PC-3 (cell line): Measurements from ENCODE around the gene ZNF746. TPM values are rescaled to one million over a fixed set of nuclear protein-coding genes. Genes with fewer than 3 reads are reported as not detected.

Experiments
- ATAC-seq: fragments of 200-7000 bp; cut with Tn5 transposase; 2 replicates; pipeline ENCODE4 v1.9.1; 2020; ENCODE audit warnings: mild to moderate bottlenecking, moderate library complexity
- Bru-seq: library from RNA; stranded (reverse); fragments of 400-500 nt; gene quantifications from one replicate; lab custom pipeline; 2021; lab: Mats Ljungman, UMichigan
- BruChase-seq, 2 experiments: library from RNA; stranded (reverse); fragments of 400-500 nt; gene quantifications; one replicate each; lab custom pipeline; 2021; lab: Mats Ljungman, UMichigan
- BruUV-seq: library from RNA; stranded (reverse); fragments of 400-500 nt; replicated peaks from 2 replicates; lab custom pipeline; 2021; lab: Mats Ljungman, UMichigan
- CTCF ChIA-PET: fragments of 300-600 bp; sonication (Branson Sonifier 250); formaldehyde crosslinking; loops from one replicate; lab custom pipeline; 2022; ENCODE audit warnings: antibody characterized with exemption; lab: Charles Lee
- POLR2A ChIA-PET: fragments of 300-600 bp; sonication (Branson Sonifier 250); formaldehyde crosslinking; loops from one replicate; lab custom pipeline; 2022; ENCODE audit warnings: antibody characterized with exemption; ENCODE audit not compliant: unreplicated experiment; lab: Charles Lee
- DNase-seq: peaks from one replicate; pipeline ENCODE4 v3.0.0-alpha.2; 2015
- H2AFZ ChIP-seq: fragments of 300-600 bp; sonication (generic); 2 replicates; pipeline ENCODE4 v1.6.0; 2016; ENCODE audit warnings: antibody characterized with exemption, low read length
- H3F3A ChIP-seq: fragments of 300-600 bp; sonication (generic); one replicate; pipeline ENCODE4 v1.6.0; 2017; ENCODE audit warnings: antibody characterized with exemption, low read length, control low read depth, mild to moderate bottlenecking; ENCODE audit not compliant: unreplicated experiment
- H3K27ac ChIP-seq: fragments of 300-600 bp; sonication (generic); 2 replicates; pipeline ENCODE4 v1.5.1; 2016; ENCODE audit warnings: mild to moderate bottlenecking, low read length
- H3K27me3 ChIP-seq: fragments of 300-600 bp; sonication (generic); 2 replicates; pipeline ENCODE4 v1.6.1; 2016; ENCODE audit warnings: low read length, mixed read lengths
- H3K36me3 ChIP-seq: fragments of 300-600 bp; sonication (generic); 2 replicates; pipeline ENCODE4 v1.6.1; 2016; ENCODE audit warnings: low read depth, mixed run types, low read length, mixed read lengths
- H3K4me1 ChIP-seq: fragments of 300-600 bp; sonication (generic); 2 replicates; pipeline ENCODE4 v1.5.1; 2016; ENCODE audit warnings: low read length; ENCODE audit not compliant: insufficient read depth
- H3K4me2 ChIP-seq: fragments of 300-600 bp; sonication (generic); 2 replicates; pipeline ENCODE4 v1.6.0; 2016; ENCODE audit warnings: low read length
- H3K4me3 ChIP-seq: fragments of 300-600 bp; sonication (generic); 2 replicates; pipeline ENCODE4 v1.5.1; 2016; ENCODE audit warnings: mild to moderate bottlenecking, low read length, mixed read lengths
- H3K79me2 ChIP-seq: fragments of 300-600 bp; sonication (generic); 2 replicates; pipeline ENCODE4 v1.6.1; 2017; ENCODE audit warnings: low read length, mixed read lengths
- H3K9ac ChIP-seq: fragments of 300-600 bp; sonication (generic); 2 replicates; pipeline ENCODE4 v1.6.0; 2016; ENCODE audit warnings: mild to moderate bottlenecking, low read length
- H3K9me2 ChIP-seq: fragments of 300-600 bp; sonication (generic); replicated peaks from 2 replicates; pipeline ENCODE4 v1.6.1; 2016; ENCODE audit warnings: mixed run types, low read length, mixed read lengths
- H3K9me3 ChIP-seq: fragments of 300-600 bp; sonication (generic); 2 replicates; pipeline ENCODE4 v1.6.1; 2016; ENCODE audit warnings: low read length, mixed read lengths
- H4K20me1 ChIP-seq: fragments of 300-600 bp; sonication (generic); 2 replicates; pipeline ENCODE4 v1.6.1; 2016; ENCODE audit warnings: low read length, mixed read lengths
- CTCF ChIP-seq: fragments of 300-600 bp; sonication (generic); conservative IDR thresholded peaks from 2 replicates; pipeline ENCODE4 v1.5.1; 2017; ENCODE audit warnings: antibody characterized with exemption, low read depth, mild to moderate bottlenecking, low read length
- EZH2 ChIP-seq: fragments of 300-600 bp; sonication (generic); IDR thresholded peaks from one replicate; pipeline ENCODE4 v1.6.1; 2017; ENCODE audit warnings: antibody characterized with exemption, mild to moderate bottlenecking, low read length; ENCODE audit not compliant: unreplicated experiment
- EZH2phosphoT487 ChIP-seq: fragments of 300-600 bp; sonication (generic); IDR thresholded peaks from 2 replicates; pipeline ENCODE4 v1.6.1; 2018; ENCODE audit warnings: mild to moderate bottlenecking, antibody characterized with exemption, low read length, borderline replicate concordance
- intact Hi-C: fragments of 100-400 bp; cut with micrococcal nuclease; formaldehyde crosslinking; loops from 2 replicates; pipeline ENCODE4 v1.9.0; 2023
- long read RNA-seq: library from polyadenylated mRNA; unstranded; transcript quantifications from one replicate; pipeline ENCODE4 v2.0.0, GENCODE V29; 2021; ENCODE audit not compliant: unreplicated experiment
- total RNA-seq: library from RNA; depleted of rRNA; stranded (reverse); fragments of >200 nt; gene quantifications from 2 replicates; pipeline ENCODE4 v1.2.3, GENCODE V29; 2014; rRNA removed

The ZNF746 gene
- total RNA-seq (19.6 and 27.4 TPM in 2 replicates), Bru-seq, nascent RNA (percentile 84 among the genes with signal in this experiment), BruChase-seq, experiment 1, labeled RNA remaining after a 6-hour chase (percentile 77 among the genes with signal in this experiment), BruChase-seq, experiment 2, labeled RNA remaining after a 2-hour chase (percentile 87 among the genes with signal in this experiment)
- long read RNA-seq, transcript ZNF746-205 (7 exons, 3,949 nt), result major isoform, 6 of 80 reads
- long read RNA-seq, partial matches to known transcripts, result 10 of 80 reads
- long read RNA-seq, other reads (novel, unspliced or antisense), result 56 of 80 reads

- peaks cover 9% of the 10 kb centered on the region for H3K36me3 ChIP-seq
- ATAC-seq (peak; percentile 90), DNase-seq (peak; percentile 79)
- no peak within 1 kb of the TSS for H3K27ac ChIP-seq
- intact Hi-C loops, result loop anchor here (2.0 to 10.0 kb wide), 4 partner anchors 75 to 213 kb away; no protein-coding TSS in a partner anchor
- no TSS peak for BruUV-seq
- H3K4me3 ChIP-seq, result peak within 1 kb of the TSS; percentile 82
- CTCF ChIA-PET, result no interaction called here
- H3F3A ChIP-seq, result no peaks in the 10 kb centered on the region
- H3K9me3 ChIP-seq, result no peaks in the 10 kb centered on the region
- H2AFZ ChIP-seq, result peak within 1 kb of the TSS; percentile 100
- H3K4me2 ChIP-seq, result peak within 1 kb of the TSS; percentile 98
- H3K4me1 ChIP-seq, result peaks cover 16% of the 10 kb centered on the region
- H4K20me1 ChIP-seq, result peaks cover 11% of the 10 kb centered on the region; the same call in 1 of the 2 replicates
- no peak for TF ChIP-seq EZH2
- no peak for TF ChIP-seq EZH2phosphoT487
- TF ChIP-seq CTCF, result peak; percentile 21; the same call in 1 of the 2 replicates
- POLR2A ChIA-PET, result no interaction called here
- H3K9me2 ChIP-seq, result no peaks in the 10 kb centered on the region
- H3K27me3 ChIP-seq, result no peaks in the 10 kb centered on the region
- H3K79me2 ChIP-seq, result peaks cover 24% of the 10 kb centered on the region
- H3K9ac ChIP-seq, result peak within 1 kb of the TSS; percentile 81
Observed at GRCh38 chr7:149497467-149498261, at the start of gene ZNF746. ZNF746 (minus strand) TSS chr7:149497809; CDS start chr7:149497536, 273 bp downstream.

GRCh38 chr7:149547126-149547525, 49.5 kb upstream of the ZNF746 start:
- H3K79me2 ChIP-seq, result no peaks in the 10 kb centered on the region
- ChIA-PET POLR2A (no interaction called here), CTCF (no interaction called here)
- H3K4me2 ChIP-seq, result no peak overlapping the region
- no peak overlapping the region for H3K27ac ChIP-seq
- no peak overlapping the region for H3K9ac ChIP-seq
- TF ChIP-seq EZH2phosphoT487, result no peak
- TF ChIP-seq CTCF, result no peak
- TF ChIP-seq EZH2, result no peak
- H2AFZ ChIP-seq, result no peak overlapping the region
- H3K36me3 ChIP-seq, result peaks cover 20% of the 10 kb centered on the region
- H3K4me1 ChIP-seq, result peaks cover 3% of the 10 kb centered on the region; the same call in 1 of the 2 replicates
- no peaks in the 10 kb centered on the region for H3K27me3 ChIP-seq
- no peaks in the 10 kb centered on the region for H4K20me1 ChIP-seq
- no TSS peak for BruUV-seq
- H3F3A ChIP-seq, result no peaks in the 10 kb centered on the region
- no peaks in the 10 kb centered on the region for H3K9me3 ChIP-seq
- intact Hi-C loops, result no loop called here
- H3K4me3 ChIP-seq, result no peak overlapping the region
- no peak for DNase-seq
- no peaks in the 10 kb centered on the region for H3K9me2 ChIP-seq
- ATAC-seq, result no peak
